Measurements from ENCODE around the gene RCN1. TPM values are rescaled to one million over a fixed set of nuclear protein-coding genes. Genes with fewer than 3 reads are reported as not detected.
A peak's percentile ranks its signal among the peaks of the same experiment; 100 is the strongest.

Gene RCN1
- total and polyA plus RNA-seq, 4 donors, result 35.9 to 58.1 (median 46.4) TPM

DNA sequence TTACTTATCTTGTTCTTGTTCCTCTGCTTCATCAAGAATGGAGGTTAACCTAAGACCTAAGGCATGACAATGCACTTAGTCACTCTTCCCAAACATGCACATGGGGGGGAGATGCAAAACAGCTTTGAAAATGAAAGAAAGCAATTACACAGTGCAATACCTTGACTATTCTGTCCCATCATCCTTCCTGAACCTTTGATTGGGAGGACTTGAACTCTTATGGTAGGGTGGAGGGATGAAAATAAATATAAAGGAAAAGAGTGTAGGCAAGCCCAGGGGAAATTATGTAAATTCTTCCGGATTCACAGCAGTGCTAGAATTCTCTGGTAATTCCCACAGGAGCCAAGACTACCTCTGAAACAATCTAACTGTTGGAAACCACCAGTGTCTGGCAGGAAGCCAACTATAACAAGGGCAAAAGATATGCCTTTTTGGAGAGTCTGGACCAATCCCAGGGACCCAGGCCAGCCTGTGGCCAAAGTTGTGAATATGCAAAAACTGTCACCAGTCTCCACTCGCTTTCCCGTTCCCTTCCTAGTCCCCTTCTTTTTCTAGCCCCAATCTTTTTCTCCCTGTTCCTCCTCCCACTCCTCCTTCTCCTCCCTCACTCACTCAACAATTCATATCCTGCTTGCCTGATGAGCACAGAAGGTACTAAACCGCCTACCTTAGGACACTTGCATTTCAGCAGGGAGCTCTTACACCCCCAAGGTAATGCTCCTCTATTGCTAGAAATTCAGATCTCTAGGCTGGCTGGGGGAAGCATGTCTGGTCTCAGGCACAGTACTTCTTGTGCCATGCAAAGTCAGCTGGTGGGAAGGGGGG is 2.5 kb upstream of the RCN1 start:
- Histone ChIP-seq H3K4me1 (ENCODE audit: control insufficient read depth in 4 of 4, insufficient read depth in 4 of 4, low read length in 3 of 4) (peaks cover 2 to 19% (median 13%) of the 10 kb centered on the region in 4 donors), H3K4me3 (ENCODE audit: low read depth in 1 of 3, low read length in 3 of 3) (no peak overlapping the region), H3K9ac (ENCODE audit: low read depth in 1 of 2, low read length in 2 of 2) (no peak overlapping the region), H3K27ac (ENCODE audit: low read depth in 1 of 2, low read length in 2 of 2) (no peak overlapping the region), H3K36me3 (ENCODE audit: control insufficient read depth in 4 of 4, insufficient read depth in 3 of 4, low read depth in 1 of 4, low read length in 3 of 4) (no peaks in the 10 kb centered on the region), H3K9me3 (ENCODE audit: control insufficient read depth in 4 of 4, low read length in 3 of 4) (no peaks in the 10 kb centered on the region), H3K27me3 (ENCODE audit: control insufficient read depth in 4 of 4, insufficient read depth in 4 of 4, low read length in 3 of 4) (no peaks in the 10 kb centered on the region)
- 21% methylated on average over 4 of the region's 4 CpGs for WGBS
- TF ChIP-seq CTCF (IDR thresholded peaks at IDR 0.05; ENCODE audit: low read depth, low read length, missing input control) (no peak), RXRA (IDR thresholded peaks at IDR 0.05) (peak in 1 of 2 donors; percentile 36), FOXA1 (IDR thresholded peaks at IDR 0.05) (no peak), ATF3 (IDR thresholded peaks at IDR 0.05) (no peak), EGR1 (IDR thresholded peaks at IDR 0.05; ENCODE audit: low read depth in 2 of 2) (no peak), HNF4A (conservative IDR thresholded peaks at IDR 0.05) (peak in 1 of 2 donors; percentile 18), JUND (IDR thresholded peaks at IDR 0.05) (no peak), FOXA2 (IDR thresholded peaks at IDR 0.05) (no peak), NR2F2 (IDR thresholded peaks at IDR 0.05) (no peak), YY1 (IDR thresholded peaks at IDR 0.05) (no peak), GABPA (IDR thresholded peaks at IDR 0.05 in 1 of 2, conservative IDR thresholded peaks at IDR 0.05 in 1 of 2) (no peak), ZBTB33 (IDR thresholded peaks at IDR 0.05) (no peak), HNF4G (IDR thresholded peaks at IDR 0.05) (no peak), SP1 (IDR thresholded peaks at IDR 0.05) (peak; percentile 12), TAF1 (conservative IDR thresholded peaks at IDR 0.05) (no peak), RAD21 (IDR thresholded peaks at IDR 0.05) (no peak)
- TF ChIP-seq, protein P1, sequence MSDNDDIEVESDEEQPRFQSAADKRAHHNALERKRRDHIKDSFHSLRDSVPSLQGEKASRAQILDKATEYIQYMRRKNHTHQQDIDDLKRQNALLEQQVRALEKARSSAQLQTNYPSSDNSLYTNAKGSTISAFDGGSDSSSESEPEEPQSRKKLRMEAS (IDR thresholded peaks at IDR 0.05), result no peak
- TF ChIP-seq, protein P2, sequence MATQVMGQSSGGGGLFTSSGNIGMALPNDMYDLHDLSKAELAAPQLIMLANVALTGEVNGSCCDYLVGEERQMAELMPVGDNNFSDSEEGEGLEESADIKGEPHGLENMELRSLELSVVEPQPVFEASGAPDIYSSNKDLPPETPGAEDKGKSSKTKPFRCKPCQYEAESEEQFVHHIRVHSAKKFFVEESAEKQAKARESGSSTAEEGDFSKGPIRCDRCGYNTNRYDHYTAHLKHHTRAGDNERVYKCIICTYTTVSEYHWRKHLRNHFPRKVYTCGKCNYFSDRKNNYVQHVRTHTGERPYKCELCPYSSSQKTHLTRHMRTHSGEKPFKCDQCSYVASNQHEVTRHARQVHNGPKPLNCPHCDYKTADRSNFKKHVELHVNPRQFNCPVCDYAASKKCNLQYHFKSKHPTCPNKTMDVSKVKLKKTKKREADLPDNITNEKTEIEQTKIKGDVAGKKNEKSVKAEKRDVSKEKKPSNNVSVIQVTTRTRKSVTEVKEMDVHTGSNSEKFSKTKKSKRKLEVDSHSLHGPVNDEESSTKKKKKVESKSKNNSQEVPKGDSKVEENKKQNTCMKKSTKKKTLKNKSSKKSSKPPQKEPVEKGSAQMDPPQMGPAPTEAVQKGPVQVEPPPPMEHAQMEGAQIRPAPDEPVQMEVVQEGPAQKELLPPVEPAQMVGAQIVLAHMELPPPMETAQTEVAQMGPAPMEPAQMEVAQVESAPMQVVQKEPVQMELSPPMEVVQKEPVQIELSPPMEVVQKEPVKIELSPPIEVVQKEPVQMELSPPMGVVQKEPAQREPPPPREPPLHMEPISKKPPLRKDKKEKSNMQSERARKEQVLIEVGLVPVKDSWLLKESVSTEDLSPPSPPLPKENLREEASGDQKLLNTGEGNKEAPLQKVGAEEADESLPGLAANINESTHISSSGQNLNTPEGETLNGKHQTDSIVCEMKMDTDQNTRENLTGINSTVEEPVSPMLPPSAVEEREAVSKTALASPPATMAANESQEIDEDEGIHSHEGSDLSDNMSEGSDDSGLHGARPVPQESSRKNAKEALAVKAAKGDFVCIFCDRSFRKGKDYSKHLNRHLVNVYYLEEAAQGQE (IDR thresholded peaks at IDR 0.05), result peak; percentile 26
- no peak for DNase-seq (ENCODE audit: low spot score)
